ENCODE data around the gene PITPNM2.
"Not testable (repeated sequence)": the region's sequence is repeated elsewhere in the genome, so short reads cannot be mapped to it uniquely, and the experiment has no call there.

The PITPNM2 gene

GRCh38 chr12:123105211-123105826, 45.6 kb downstream of the PITPNM2 start:
- no peak overlapping the region for H3K27ac ChIP-seq (ENCODE audit: low read depth, low read length)
- H3K9me2 ChIP-seq (replicated peaks; ENCODE audit: control insufficient read depth, low read length): no peaks in the 10 kb centered on the region

DNA sequence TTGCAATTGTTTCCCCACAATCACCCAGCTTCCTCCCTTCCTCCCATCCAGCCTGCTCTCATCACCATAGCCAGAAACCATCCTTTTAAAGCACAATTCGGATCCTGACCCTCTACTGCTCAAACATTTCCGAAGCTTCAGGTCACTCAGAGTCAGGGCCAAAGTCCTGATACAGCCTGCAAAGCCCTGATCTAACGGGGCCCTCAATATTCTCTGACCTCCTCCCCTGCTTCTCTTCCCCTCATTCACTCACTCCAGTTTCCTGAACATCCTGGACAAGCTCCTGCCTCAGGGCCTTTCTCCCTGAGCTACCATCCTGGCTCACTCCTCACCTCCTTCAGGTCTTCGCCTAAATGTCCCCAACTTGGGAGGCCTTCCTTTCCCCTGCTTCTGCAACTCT, 46.1 kb downstream of the PITPNM2 start:
- Histone ChIP-seq H3K4me3 (ENCODE audit: low read length) (no peak overlapping the region), H4K20me1 (ENCODE audit: control insufficient read depth, insufficient read depth, low read depth, low read length) (no peaks in the 10 kb centered on the region), H3K36me3 (ENCODE audit: control insufficient read depth, low read length) (no peaks in the 10 kb centered on the region), H3K9me2 (replicated peaks; ENCODE audit: control insufficient read depth, low read length) (no peaks in the 10 kb centered on the region), H3K4me2 (ENCODE audit: low read length) (no peak overlapping the region), H3K79me2 (ENCODE audit: control insufficient read depth, low read length) (no peaks in the 10 kb centered on the region), H3F3A (ENCODE audit: control insufficient read depth, insufficient read depth) (no peaks in the 10 kb centered on the region), H3K27ac (ENCODE audit: low read depth, low read length) (no peak overlapping the region), H3K4me1 (ENCODE audit: control insufficient read depth, low read length) (peaks cover 10% of the 10 kb centered on the region), H3K27me3 (ENCODE audit: control insufficient read depth, low read length) (no peaks in the 10 kb centered on the region), H3K9me3 (ENCODE audit: control insufficient read depth, insufficient read depth, low read length) (no peaks in the 10 kb centered on the region)
- TF ChIP-seq CTCF (IDR thresholded peaks at IDR 0.05; ENCODE audit: low read depth, low read length, poor library complexity, severe bottlenecking): no peak

More at GRCh38 chr12:123105211-123105826, 45.6 kb downstream of the PITPNM2 start:
- Histone ChIP-seq H3K4me2 (ENCODE audit: low read length) (no peak overlapping the region), H3K79me2 (ENCODE audit: control insufficient read depth, low read length) (no peaks in the 10 kb centered on the region), H3K36me3 (ENCODE audit: control insufficient read depth, low read length) (no peaks in the 10 kb centered on the region), H3K9me3 (ENCODE audit: control insufficient read depth, insufficient read depth, low read length) (no peaks in the 10 kb centered on the region), H4K20me1 (ENCODE audit: control insufficient read depth, insufficient read depth, low read depth, low read length) (no peaks in the 10 kb centered on the region), H3K4me1 (ENCODE audit: control insufficient read depth, low read length) (peaks cover 10% of the 10 kb centered on the region), H3K4me3 (ENCODE audit: low read length) (no peak overlapping the region), H3K27me3 (ENCODE audit: control insufficient read depth, low read length) (no peaks in the 10 kb centered on the region), H3F3A (ENCODE audit: control insufficient read depth, insufficient read depth) (no peaks in the 10 kb centered on the region)
- TF ChIP-seq EZH2phosphoT487 (IDR thresholded peaks at IDR 0.05; ENCODE audit: borderline replicate concordance, low read length) (no peak), CTCF (IDR thresholded peaks at IDR 0.05; ENCODE audit: low read depth, low read length, poor library complexity, severe bottlenecking) (no peak)

DNA sequence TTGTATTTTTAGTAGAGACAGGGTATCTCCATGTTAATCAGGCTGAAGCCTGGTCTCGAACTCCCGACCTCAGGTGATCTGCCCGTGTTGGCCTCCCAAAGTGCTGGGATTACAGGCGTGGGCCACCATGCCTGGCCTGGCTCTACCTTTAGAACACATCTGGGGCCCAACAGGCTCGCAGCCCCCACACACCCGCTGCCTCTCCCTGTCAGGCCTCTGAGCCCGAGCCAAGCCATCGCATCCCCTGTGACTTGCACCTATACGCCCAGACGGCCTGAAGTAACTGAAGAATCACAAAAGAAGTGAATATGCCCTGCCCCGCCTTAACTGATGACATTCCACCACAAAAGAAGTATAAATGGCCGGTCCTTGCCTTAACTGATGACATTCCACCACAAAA, 46.8 kb downstream of the PITPNM2 start:
- H3K27ac ChIP-seq (ENCODE audit: low read depth, low read length); H3K9me3 ChIP-seq (ENCODE audit: control insufficient read depth, insufficient read depth, low read length); H4K20me1 ChIP-seq (ENCODE audit: control insufficient read depth, insufficient read depth, low read depth, low read length); H3F3A ChIP-seq (ENCODE audit: control insufficient read depth, insufficient read depth); H3K27me3 ChIP-seq (ENCODE audit: control insufficient read depth, low read length); H3K4me3 ChIP-seq (ENCODE audit: low read length); H3K4me2 ChIP-seq (ENCODE audit: low read length); H3K36me3 ChIP-seq (ENCODE audit: control insufficient read depth, low read length); H3K9me2 ChIP-seq (replicated peaks; ENCODE audit: control insufficient read depth, low read length); H3K79me2 ChIP-seq (ENCODE audit: control insufficient read depth, low read length): not testable (repeated sequence)
- H3K4me1 ChIP-seq (ENCODE audit: control insufficient read depth, low read length): peaks cover 10% of the 10 kb centered on the region

DNA sequence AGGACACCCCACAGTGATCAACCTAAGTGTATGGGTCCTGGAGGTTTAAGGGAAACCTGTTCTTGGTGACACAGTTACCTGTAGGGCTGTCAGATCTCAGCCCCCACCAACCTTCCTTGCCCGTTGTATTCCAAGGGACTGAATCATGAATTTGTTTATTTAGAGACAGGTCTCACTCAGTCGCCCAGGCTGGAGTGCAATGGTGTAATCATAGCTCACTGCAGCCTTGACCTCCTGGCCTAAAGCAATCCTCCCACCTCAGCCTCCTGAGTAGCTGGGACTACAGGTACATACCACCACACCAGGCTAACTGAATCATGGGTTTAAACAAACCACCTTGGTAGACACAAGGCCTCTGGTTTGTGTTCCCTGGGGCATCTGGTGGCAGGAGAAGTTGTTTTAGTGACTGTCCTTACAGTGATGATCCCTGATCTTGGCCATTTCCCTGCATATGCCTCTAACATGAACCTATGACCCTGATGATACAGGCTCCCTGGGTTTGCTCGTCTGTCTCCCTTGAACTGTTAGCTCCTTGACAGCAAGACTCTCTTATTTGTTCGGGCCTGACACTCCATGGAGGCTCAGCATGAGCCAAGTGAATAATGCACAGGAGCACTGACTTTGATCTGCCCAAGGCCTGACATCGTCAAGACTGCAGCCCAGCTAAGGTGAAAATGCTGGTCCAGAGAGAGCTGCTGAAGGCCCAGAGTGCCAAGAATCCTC, 47.9 kb downstream of the PITPNM2 start:
- Histone ChIP-seq H3K4me2 (ENCODE audit: low read length) (no peak overlapping the region), H3K79me2 (ENCODE audit: control insufficient read depth, low read length) (no peaks in the 10 kb centered on the region), H3K9me2 (replicated peaks; ENCODE audit: control insufficient read depth, low read length) (no peaks in the 10 kb centered on the region), H4K20me1 (ENCODE audit: control insufficient read depth, insufficient read depth, low read depth, low read length) (no peaks in the 10 kb centered on the region), H3K27me3 (ENCODE audit: control insufficient read depth, low read length) (no peaks in the 10 kb centered on the region), H3K9me3 (ENCODE audit: control insufficient read depth, insufficient read depth, low read length) (no peaks in the 10 kb centered on the region), H3K4me3 (ENCODE audit: low read length) (no peak overlapping the region), H3F3A (ENCODE audit: control insufficient read depth, insufficient read depth) (no peaks in the 10 kb centered on the region), H3K27ac (ENCODE audit: low read depth, low read length) (no peak overlapping the region), H3K4me1 (ENCODE audit: control insufficient read depth, low read length) (peaks cover 10% of the 10 kb centered on the region), H3K36me3 (ENCODE audit: control insufficient read depth, low read length) (no peaks in the 10 kb centered on the region)
- TF ChIP-seq CTCF (IDR thresholded peaks at IDR 0.05; ENCODE audit: low read depth, low read length, poor library complexity, severe bottlenecking) (no peak), EZH2phosphoT487 (IDR thresholded peaks at IDR 0.05; ENCODE audit: borderline replicate concordance, low read length) (no peak)

Measured in DOHH2 (cell line).